ENCODE measurements around the gene CYFIP2. TPM values are rescaled to one million over a fixed set of nuclear protein-coding genes. Genes with fewer than 3 reads are reported as not detected.

CYFIP2 gene
- total RNA-seq (2016; rRNA removed; fragmentation: Illumina TruSeq; extraction: Trizol) (30.3 and 40.2 TPM in 2 replicates), polyA plus RNA-seq (2011; rRNA removed) (22.5 and 22.6 TPM in 2 replicates), polyA minus RNA-seq (2011; rRNA and poly(A)+ RNA removed; ENCODE audit: low replicate concordance) (17.9 and 70.5 TPM in 2 replicates), Bru-seq, nascent RNA (percentile 60 among the genes with signal in this experiment), BruChase-seq, experiment 1, labeled RNA remaining after a 6-hour chase (percentile 57 among the genes with signal in this experiment), BruChase-seq, experiment 2, labeled RNA remaining after a 2-hour chase (percentile 52 among the genes with signal in this experiment)
- total RNA-seq (2016; cell fraction: cytosol; rRNA removed; fragmentation: Illumina TruSeq; extraction: Trizol; ENCODE audit: low read depth) = 13.4 and 13.7 TPM in 2 replicates
- total RNA-seq (2016; cell fraction: insoluble cytoplasmic fraction; rRNA removed; fragmentation: Illumina TruSeq; extraction: Trizol) = 28.6 and 32.7 TPM in 2 replicates
- total RNA-seq (2016; cell fraction: membrane; rRNA removed; fragmentation: Illumina TruSeq; extraction: Trizol) = 33.5 TPM in 2 replicates
- total RNA-seq (2016; cell fraction: nucleus; rRNA removed; fragmentation: Illumina TruSeq; extraction: Trizol) = 25.4 and 29.9 TPM in 2 replicates
- 20.3 and 24.1 TPM in 2 replicates for polyA plus RNA-seq (2011; cell fraction: cytosol; rRNA removed)
- polyA plus RNA-seq (2011; cell fraction: nucleus; rRNA removed) = 61.6 and 72.0 TPM in 2 replicates
- polyA plus RNA-seq (2012) = 43.3 and 45.5 TPM in 2 replicates
- polyA plus RNA-seq (2016; cell fraction: cytosol; fragmentation: Illumina TruSeq; extraction: Trizol; ENCODE audit: low read depth) = 14.6 and 15.8 TPM in 2 replicates
- polyA plus RNA-seq (2016; cell fraction: insoluble cytoplasmic fraction; fragmentation: Illumina TruSeq; extraction: Trizol; ENCODE audit: low read depth) = 39.1 and 48.8 TPM in 2 replicates
- polyA plus RNA-seq (2016; cell fraction: membrane; fragmentation: Illumina TruSeq; extraction: Trizol; ENCODE audit: low read depth) = 33.6 and 33.7 TPM in 2 replicates
- 31.7 and 39.3 TPM in 2 replicates for polyA plus RNA-seq (2016; cell fraction: nucleus; fragmentation: Illumina TruSeq; extraction: Trizol; ENCODE audit: insufficient read depth, low read depth)
- polyA minus RNA-seq (2011; cell fraction: cytosol; rRNA and poly(A)+ RNA removed) = 16.3 and 22.5 TPM in 2 replicates
- polyA minus RNA-seq (2011; cell fraction: nucleus; rRNA and poly(A)+ RNA removed) = 55.0 and 64.3 TPM in 2 replicates
- long read RNA-seq, experiment 1, full-length matches to known transcripts = 10 of 20 reads
- long read RNA-seq, experiment 1, partial matches to known transcripts = 7 of 20 reads
- long read RNA-seq, experiment 1, other reads (novel, unspliced or antisense) = 3 of 20 reads
- long read RNA-seq, experiment 2, partial matches to known transcripts = 48 of 92 reads
- long read RNA-seq, experiment 2, other reads (novel, unspliced or antisense) = 43 of 92 reads

DNA sequence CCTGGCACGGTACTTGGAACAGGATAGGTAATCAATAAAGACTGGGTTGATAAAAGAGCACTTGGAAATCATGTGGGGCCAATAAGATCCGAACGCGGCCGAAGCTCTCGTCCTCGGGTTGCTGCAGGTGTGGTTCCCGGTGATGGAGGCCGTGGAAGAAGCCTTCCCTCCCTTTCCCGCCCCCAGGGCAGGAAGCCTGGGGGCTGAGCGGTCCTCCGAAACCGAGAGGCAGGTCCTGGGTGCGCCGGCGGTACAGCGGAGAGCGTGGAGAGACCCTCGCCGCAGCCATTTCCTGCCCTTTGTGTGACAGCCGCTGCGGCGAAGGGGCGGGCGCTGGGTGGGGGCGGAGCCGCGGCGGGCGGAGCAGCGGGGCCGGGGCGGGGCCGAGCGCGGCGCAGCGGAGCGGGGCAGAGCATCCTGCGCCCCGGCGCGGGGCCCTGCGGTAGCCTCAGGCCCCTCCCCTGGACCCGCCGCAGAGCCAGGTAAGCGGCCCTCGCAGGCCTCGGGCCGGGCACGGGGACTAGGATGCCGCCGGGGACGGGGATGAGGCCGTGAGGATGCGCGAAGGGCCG lies at the start of gene CYFIP2:
TSS of gene CYFIP2 (plus strand) at position 410 of the 572 bp plus-strand sequence. CDS start 19,239 bp downstream, outside the sequence.
- H3K27ac ChIP-seq (ENCODE audit: extremely low read length, insufficient read depth, low read length) = no peak within 1 kb of the TSS
- H2AFZ ChIP-seq (ENCODE audit: low read length) = peak within 1 kb of the TSS; percentile 70
- DNase-seq (ENCODE audit: low spot score) (no peak), FAIRE-seq (no peak), ATAC-seq (peak; percentile 94)
- peaks cover 58% of the 10 kb centered on the region for H3K4me1 ChIP-seq (ENCODE audit: insufficient read depth, low read length)
- no TSS peak for BruUV-seq (replicated peaks)
- no peaks in the 10 kb centered on the region for H3K9me3 ChIP-seq (ENCODE audit: low read length)
- no peaks in the 10 kb centered on the region for H3K36me3 ChIP-seq (replicated peaks in 1 of 2; ENCODE audit: control insufficient read depth in 1 of 2, insufficient read depth in 2 of 2, low read length in 2 of 2)
- peak within 1 kb of the TSS; percentile 74 to 84 (median 83) for H3K4me3 ChIP-seq (replicated peaks in 1 of 3; ENCODE audit: insufficient read depth in 1 of 3, low read depth in 2 of 3, low read length in 3 of 3)
- H3K9ac ChIP-seq (ENCODE audit: insufficient read depth, low read depth, low read length) = peak within 1 kb of the TSS; percentile 58
- H4K20me1 ChIP-seq (ENCODE audit: insufficient read depth, low read length) = no peaks in the 10 kb centered on the region
- no peaks in the 10 kb centered on the region for H3K79me2 ChIP-seq (ENCODE audit: insufficient read depth, low read length)
- peak within 1 kb of the TSS; percentile 95 for H3K4me2 ChIP-seq (ENCODE audit: low read depth, low read length)
- peaks cover 0 to 1% of the 10 kb centered on the region in 2 experiments; a peak in 2 of 5 replicates for H3K27me3 ChIP-seq (ENCODE audit: control insufficient read depth in 1 of 2, insufficient read depth in 2 of 2, low read length in 2 of 2)
- CTCF ChIA-PET (ENCODE audit: low intra/inter-chr PET ratio, low total read pairs) = no interaction called here
- intact Hi-C loops (cut with micrococcal nuclease; ENCODE audit: unreplicated experiment) (loop anchor here (1.0 kb wide), 1 partner anchor 25 kb away; no protein-coding TSS in a partner anchor), in situ Hi-C loops (cut with HindIII; ENCODE audit: extremely low pct_ligation_motif_present, low pct_unique_long_range_greater_than_20kb) (no loop called here)
- POLR2A ChIA-PET = interaction anchor here (1.0 kb wide), 1 partner anchor 12 kb away, joined by 4 read pairs; no protein-coding TSS in a partner anchor
- WGBS (ENCODE audit: low lambda C conversion rate) = 0% methylated on average over 8 of the region's 58 CpGs
- TF ChIP-seq SMAD3 (CRISPR knock-in tag; IDR thresholded peaks at IDR 0.05) = no peak
- peak; percentile 72; the same call in 1 of the 2 replicates for TF ChIP-seq NFKB2 (CRISPR knock-in tag; IDR thresholded peaks at IDR 0.05; ENCODE audit: borderline replicate concordance)
- no peak for TF ChIP-seq KAT2B (IDR thresholded peaks at IDR 0.05; ENCODE audit: borderline replicate concordance, low read depth, low read length)
- no peak for TF ChIP-seq MTF1 (CRISPR knock-in tag; IDR thresholded peaks at IDR 0.05)
- TF ChIP-seq, protein P1, sequence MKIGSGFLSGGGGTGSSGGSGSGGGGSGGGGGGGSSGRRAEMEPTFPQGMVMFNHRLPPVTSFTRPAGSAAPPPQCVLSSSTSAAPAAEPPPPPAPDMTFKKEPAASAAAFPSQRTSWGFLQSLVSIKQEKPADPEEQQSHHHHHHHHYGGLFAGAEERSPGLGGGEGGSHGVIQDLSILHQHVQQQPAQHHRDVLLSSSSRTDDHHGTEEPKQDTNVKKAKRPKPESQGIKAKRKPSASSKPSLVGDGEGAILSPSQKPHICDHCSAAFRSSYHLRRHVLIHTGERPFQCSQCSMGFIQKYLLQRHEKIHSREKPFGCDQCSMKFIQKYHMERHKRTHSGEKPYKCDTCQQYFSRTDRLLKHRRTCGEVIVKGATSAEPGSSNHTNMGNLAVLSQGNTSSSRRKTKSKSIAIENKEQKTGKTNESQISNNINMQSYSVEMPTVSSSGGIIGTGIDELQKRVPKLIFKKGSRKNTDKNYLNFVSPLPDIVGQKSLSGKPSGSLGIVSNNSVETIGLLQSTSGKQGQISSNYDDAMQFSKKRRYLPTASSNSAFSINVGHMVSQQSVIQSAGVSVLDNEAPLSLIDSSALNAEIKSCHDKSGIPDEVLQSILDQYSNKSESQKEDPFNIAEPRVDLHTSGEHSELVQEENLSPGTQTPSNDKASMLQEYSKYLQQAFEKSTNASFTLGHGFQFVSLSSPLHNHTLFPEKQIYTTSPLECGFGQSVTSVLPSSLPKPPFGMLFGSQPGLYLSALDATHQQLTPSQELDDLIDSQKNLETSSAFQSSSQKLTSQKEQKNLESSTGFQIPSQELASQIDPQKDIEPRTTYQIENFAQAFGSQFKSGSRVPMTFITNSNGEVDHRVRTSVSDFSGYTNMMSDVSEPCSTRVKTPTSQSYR (CRISPR knock-in tag; IDR thresholded peaks at IDR 0.05; ENCODE audit: borderline replicate concordance) = no peak
- no peak for TF ChIP-seq PAF1 (CRISPR knock-in tag; IDR thresholded peaks at IDR 0.05)
- TF ChIP-seq, protein P2, sequence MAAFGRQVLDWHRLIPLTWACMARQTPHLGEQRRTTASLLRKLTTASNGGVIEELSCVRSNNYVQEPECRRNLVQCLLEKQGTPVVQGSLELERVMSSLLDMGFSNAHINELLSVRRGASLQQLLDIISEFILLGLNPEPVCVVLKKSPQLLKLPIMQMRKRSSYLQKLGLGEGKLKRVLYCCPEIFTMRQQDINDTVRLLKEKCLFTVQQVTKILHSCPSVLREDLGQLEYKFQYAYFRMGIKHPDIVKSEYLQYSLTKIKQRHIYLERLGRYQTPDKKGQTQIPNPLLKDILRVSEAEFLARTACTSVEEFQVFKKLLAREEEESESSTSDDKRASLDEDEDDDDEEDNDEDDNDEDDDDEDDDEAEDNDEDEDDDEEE (CRISPR knock-in tag; IDR thresholded peaks at IDR 0.05) = 0 out of 2 replicates have a peak, but pooled peaks have one; percentile 17
- TF ChIP-seq GFI1 (CRISPR knock-in tag; IDR thresholded peaks at IDR 0.05; ENCODE audit: borderline replicate concordance) = no peak
- no peak for TF ChIP-seq LCORL (IDR thresholded peaks at IDR 0.05)
- no peak for TF ChIP-seq LCORL (CRISPR knock-in tag; IDR thresholded peaks at IDR 0.05)
- TF ChIP-seq NR3C1 (CRISPR knock-in tag; IDR thresholded peaks at IDR 0.05) = no peak
- 0 out of 2 replicates have a peak, but pooled peaks have one; percentile 24 for TF ChIP-seq ZNF333 (CRISPR knock-in tag; IDR thresholded peaks at IDR 0.05; ENCODE audit: borderline replicate concordance)
- TF ChIP-seq, protein P3, sequence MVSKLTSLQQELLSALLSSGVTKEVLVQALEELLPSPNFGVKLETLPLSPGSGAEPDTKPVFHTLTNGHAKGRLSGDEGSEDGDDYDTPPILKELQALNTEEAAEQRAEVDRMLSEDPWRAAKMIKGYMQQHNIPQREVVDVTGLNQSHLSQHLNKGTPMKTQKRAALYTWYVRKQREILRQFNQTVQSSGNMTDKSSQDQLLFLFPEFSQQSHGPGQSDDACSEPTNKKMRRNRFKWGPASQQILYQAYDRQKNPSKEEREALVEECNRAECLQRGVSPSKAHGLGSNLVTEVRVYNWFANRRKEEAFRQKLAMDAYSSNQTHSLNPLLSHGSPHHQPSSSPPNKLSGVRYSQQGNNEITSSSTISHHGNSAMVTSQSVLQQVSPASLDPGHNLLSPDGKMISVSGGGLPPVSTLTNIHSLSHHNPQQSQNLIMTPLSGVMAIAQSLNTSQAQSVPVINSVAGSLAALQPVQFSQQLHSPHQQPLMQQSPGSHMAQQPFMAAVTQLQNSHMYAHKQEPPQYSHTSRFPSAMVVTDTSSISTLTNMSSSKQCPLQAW (CRISPR knock-in tag; IDR thresholded peaks at IDR 0.05) = 0 out of 2 replicates have a peak, but pooled peaks have one; percentile 50
- TF ChIP-seq HOXA5 (CRISPR knock-in tag; IDR thresholded peaks at IDR 0.05) = peak; percentile 44
